ENCODE results near the gene PRMT2. TPM values are rescaled to one million over a fixed set of nuclear protein-coding genes. Genes with fewer than 3 reads are reported as not detected.
A peak's percentile ranks its signal among the peaks of the same experiment; 100 is the strongest.
"Not testable (repeated sequence)": the region's sequence is repeated elsewhere in the genome, so short reads cannot be mapped to it uniquely, and the experiment has no call there.

Gene PRMT2
- total and polyA plus RNA-seq, 5 experiments from 2014 or later = 358 to 485 (median 376) TPM

DNA sequence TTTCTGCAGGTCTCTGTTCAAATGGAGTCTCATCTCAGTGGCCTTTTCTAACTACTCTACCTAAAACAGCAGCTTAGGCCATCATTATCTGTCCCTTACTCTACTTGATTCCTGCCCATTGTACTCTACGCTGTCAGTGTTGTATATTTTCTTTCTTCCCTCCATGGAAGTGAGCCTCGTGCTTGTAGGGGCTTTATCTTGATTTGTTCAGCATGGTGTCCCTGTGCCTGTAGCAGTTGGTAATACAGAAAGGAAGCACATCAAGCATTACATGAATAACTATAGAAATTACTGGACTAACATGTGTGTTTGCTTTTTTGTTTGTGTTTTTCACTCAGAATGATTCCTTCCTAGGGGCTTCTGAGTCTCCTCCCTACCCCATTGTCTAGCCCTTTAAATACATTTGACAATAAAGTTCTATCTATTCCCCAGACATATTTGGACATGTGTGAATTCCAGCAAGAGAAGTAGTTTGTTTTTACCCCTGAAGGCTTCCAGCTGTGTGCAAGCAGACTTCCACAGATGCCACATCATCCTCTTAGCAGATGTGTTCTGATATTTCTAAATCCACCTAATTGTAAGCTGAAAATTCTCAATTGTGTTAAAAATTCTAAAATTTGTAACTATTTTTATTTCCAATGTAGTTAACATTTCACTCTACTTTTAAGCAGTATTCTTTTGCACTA lies 40.3 kb downstream of the PRMT2 start:
- Mint-ChIP-seq H3K4me3 (no peak overlapping the region), H3K4me1 (peaks cover 0 to 3% (median 0%) of the 10 kb centered on the region in 4 donors)
- POLR2A ChIA-PET = no interaction called here

DNA sequence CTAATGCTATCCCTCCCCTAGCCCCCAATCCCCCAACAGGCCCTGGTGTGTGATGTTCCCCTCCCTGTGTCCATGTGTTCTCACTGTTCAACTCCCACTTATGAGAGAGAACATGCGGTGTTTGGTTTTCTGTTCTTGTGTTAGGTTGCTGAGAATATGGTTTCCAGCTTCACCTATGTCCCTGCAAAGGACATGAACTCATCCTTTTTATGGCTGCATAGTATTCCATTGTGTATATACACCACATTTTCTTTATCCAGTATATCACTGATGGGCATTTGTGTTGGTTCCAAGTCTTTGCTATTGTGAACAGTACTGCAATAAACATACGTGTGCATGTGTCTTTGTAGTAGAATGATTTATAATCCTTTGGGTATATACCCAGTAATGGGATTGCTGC lies 41.1 kb downstream of the PRMT2 start:
- H3K27me3 Mint-ChIP-seq, H3K4me3 Mint-ChIP-seq, H3K36me3 Mint-ChIP-seq, DNase-seq, ATAC-seq, H3K9me3 Mint-ChIP-seq, H3K27ac Mint-ChIP-seq, H3K4me1 Mint-ChIP-seq, POLR2A ChIA-PET: not testable (repeated sequence)

More for the DNA sequence above, 40.3 kb downstream of the PRMT2 start:
- Mint-ChIP-seq H3K27me3 (no peaks in the 10 kb centered on the region), H3K27ac (no peak overlapping the region), H3K9me3 (no peaks in the 10 kb centered on the region), H3K36me3 (no peaks in the 10 kb centered on the region)
- no peak for ATAC-seq
- DNase-seq = no peak

DNA sequence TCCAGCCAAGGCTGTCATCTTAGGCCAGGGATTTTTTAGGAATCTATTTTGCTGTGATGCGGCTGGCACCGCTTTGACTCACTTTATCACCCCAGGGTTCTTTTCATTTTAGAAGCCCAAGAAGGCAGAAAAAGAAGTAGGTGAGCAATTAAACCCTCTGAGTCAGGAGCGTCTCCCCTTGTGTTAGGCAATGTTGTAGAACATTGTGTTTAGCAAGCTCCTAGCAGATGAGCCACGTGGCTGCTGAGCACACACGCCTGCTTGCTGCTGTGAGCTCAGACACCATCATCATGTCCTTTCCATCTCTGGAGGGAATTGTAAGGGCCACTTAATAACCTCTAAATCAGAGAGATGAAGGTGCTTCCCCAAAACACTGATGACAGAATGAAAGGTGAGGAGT lies 46.1 kb downstream of the PRMT2 start:
- H3K27ac Mint-ChIP-seq = peak overlapping the region in 1 of 10 donors; percentile 53
- H3K9me3 Mint-ChIP-seq, H3K36me3 Mint-ChIP-seq, H3K4me1 Mint-ChIP-seq, H3K4me3 Mint-ChIP-seq, DNase-seq, ATAC-seq, POLR2A ChIA-PET, H3K27me3 Mint-ChIP-seq: not testable (repeated sequence)

DNA sequence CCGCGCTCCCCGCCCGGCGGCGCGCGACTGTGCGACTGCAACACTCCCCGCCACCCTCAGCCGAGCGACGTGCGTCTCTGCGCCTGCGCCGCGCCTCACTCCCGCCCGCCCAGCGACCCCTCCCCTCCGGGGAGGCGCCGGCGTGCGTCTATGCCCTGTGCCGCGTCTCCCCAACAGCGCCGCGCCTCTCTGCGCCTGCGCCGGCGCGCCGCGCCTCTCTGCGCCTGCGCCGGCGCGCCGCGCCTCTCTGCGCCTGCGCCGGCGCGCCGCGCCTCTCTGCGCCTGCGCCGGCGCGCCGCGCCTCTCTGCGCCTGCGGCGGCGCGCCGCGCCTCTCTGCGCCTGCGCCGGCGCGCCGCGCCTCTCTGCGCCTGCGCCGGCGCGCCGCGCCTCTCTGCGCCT lies 63.2 kb downstream of the PRMT2 start:
- H3K9me3 Mint-ChIP-seq, H3K27ac Mint-ChIP-seq, H3K27me3 Mint-ChIP-seq, H3K4me1 Mint-ChIP-seq, POLR2A ChIA-PET, DNase-seq, H3K36me3 Mint-ChIP-seq, H3K4me3 Mint-ChIP-seq: not testable (repeated sequence)
- ATAC-seq = peak in 1 of 2 donors; percentile 35

DNA sequence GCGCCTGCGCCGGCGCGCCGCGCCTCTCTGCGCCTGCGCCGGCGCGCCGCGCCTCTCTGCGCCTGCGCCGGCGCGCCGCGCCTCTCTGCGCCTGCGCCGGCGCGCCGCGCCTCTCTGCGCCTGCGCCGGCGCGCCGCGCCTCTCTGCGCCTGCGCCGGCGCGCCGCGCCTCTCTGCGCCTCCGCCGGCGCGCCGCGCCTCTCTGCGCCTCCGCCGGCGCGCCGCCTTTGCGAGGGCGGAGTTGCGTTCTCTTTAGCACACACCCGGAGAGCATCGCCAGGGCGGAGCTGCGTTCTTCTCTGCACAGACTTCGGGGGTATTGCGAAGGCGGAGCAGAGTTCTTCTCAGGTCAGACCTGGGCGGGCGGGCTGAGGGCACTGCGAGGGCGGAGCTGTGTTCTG lies 63.6 kb downstream of the PRMT2 start:
- H3K4me1 Mint-ChIP-seq, H3K9me3 Mint-ChIP-seq, H3K27ac Mint-ChIP-seq, H3K27me3 Mint-ChIP-seq, H3K36me3 Mint-ChIP-seq, DNase-seq, POLR2A ChIA-PET, H3K4me3 Mint-ChIP-seq: not testable (repeated sequence)
- ATAC-seq = peak; percentile 42 to 80

Other genes starting within 250 kb of the PRMT2 start
- 100 to 1,000 TPM; 158 to 163 TPM for gene DIP2A, start 176.8 kb upstream of the PRMT2 start, total RNA-seq
- 10 to 100 TPM; 26.8 to 33.6 (median 28.6) TPM for gene DIP2A, start 176.8 kb upstream of the PRMT2 start, polyA plus RNA-seq
- gene S100B, start 30.6 kb upstream of the PRMT2 start, total RNA-seq = 10 to 100 TPM; 73.4 to 73.5 TPM
- gene S100B, start 30.6 kb upstream of the PRMT2 start, polyA plus RNA-seq = 100 to 1,000 TPM in 2 of 3 donors, 10 to 100 TPM in 1; 92.4 to 271 (median 227) TPM

Data from naive thymus-derived CD8-positive, alpha-beta T cell (primary cell).